ENCODE results near the gene SOAT2.
"Not testable (repeated sequence)": the region's sequence is repeated elsewhere in the genome, so short reads cannot be mapped to it uniquely, and the experiment has no call there.

SOAT2 gene

DNA sequence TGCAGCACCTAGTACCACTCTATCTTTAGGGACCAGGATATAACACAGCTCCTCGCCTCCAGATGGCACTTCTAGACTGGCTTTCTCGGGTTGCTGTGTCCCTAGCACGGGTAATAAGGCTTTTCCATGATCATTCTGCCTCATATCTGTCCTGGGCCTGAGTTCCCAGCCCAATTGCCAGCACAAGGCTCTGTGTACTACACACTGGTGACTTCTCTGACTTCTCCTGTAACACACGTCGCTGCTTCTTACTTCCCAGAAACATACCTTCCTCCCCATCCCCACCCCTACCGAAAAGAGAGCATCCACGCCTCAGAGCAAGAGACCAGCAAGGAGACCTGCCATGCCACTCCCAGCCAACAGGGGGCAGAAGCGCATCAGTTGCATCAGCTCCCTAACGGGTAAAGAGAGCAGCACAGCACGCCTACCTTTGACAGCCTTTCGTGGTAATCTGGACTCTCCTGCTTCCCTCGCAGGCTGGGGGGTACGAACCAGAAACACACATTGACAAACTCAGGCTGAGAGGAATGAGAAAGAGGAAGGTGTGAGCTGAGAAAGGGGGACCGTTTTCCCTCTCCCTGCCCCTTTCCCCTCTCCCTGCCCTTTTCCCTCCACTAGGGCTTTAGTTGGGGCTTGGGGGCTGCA, 56.0 kb downstream of the SOAT2 start:
- no peaks in the 10 kb centered on the region for H3K9me3 ChIP-seq (ENCODE audit: control insufficient read depth, low read length)
- H3K4me3 ChIP-seq (ENCODE audit: low read length): no peak overlapping the region
- no peak overlapping the region for H3K9ac ChIP-seq (ENCODE audit: low read length)
- no peaks in the 10 kb centered on the region for H3K36me3 ChIP-seq (ENCODE audit: control insufficient read depth, insufficient read depth, low read length)
- H3K27me3 ChIP-seq (ENCODE audit: control insufficient read depth, insufficient read depth, low read length): no peaks in the 10 kb centered on the region
- H3K4me1 ChIP-seq (ENCODE audit: control insufficient read depth, insufficient read depth, low read length): no peaks in the 10 kb centered on the region

DNA sequence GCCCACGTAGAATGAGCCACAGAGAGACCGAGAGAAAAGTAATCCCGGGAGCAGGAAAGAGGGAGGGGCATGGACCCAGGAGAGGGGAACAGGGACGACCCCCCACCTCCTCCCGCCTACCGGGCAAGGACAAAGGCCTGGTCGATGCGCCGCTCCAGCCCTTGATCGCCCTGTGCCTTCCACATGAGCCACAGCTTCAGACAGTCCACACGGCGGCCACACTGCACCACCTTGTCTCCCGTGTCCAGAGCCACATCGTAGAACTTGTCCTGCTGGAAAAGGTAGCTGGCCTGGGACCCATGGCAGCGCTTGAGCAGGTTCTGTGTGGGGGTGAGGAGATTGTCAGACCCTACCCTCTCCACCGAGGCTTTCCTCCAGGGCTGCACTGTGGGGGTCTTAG, 56.7 kb downstream of the SOAT2 start:
- no peaks in the 10 kb centered on the region for H3K4me1 ChIP-seq (ENCODE audit: control insufficient read depth, insufficient read depth, low read length)

GRCh38 chr12:53160673-53161072, 57.4 kb downstream of the SOAT2 start:
- Histone ChIP-seq H3K4me3 (ENCODE audit: low read length) (no peak overlapping the region), H3K9me3 (ENCODE audit: control insufficient read depth, low read length) (no peaks in the 10 kb centered on the region), H3K9ac (ENCODE audit: low read length) (no peak overlapping the region), H3K4me1 (ENCODE audit: control insufficient read depth, insufficient read depth, low read length) (no peaks in the 10 kb centered on the region), H3K27me3 (ENCODE audit: control insufficient read depth, insufficient read depth, low read length) (no peaks in the 10 kb centered on the region), H3K36me3 (ENCODE audit: control insufficient read depth, insufficient read depth, low read length) (no peaks in the 10 kb centered on the region)

More for the DNA sequence above, 56.7 kb downstream of the SOAT2 start:
- Histone ChIP-seq H3K9me3 (ENCODE audit: control insufficient read depth, low read length) (no peaks in the 10 kb centered on the region), H3K4me3 (ENCODE audit: low read length) (no peak overlapping the region), H3K36me3 (ENCODE audit: control insufficient read depth, insufficient read depth, low read length) (no peaks in the 10 kb centered on the region), H3K9ac (ENCODE audit: low read length) (no peak overlapping the region), H3K27me3 (ENCODE audit: control insufficient read depth, insufficient read depth, low read length) (no peaks in the 10 kb centered on the region)

GRCh38 chr12:53161119-53161911, 58.0 kb downstream of the SOAT2 start:
- no peaks in the 10 kb centered on the region for H3K9me3 ChIP-seq (ENCODE audit: control insufficient read depth, low read length)
- H3K27me3 ChIP-seq (ENCODE audit: control insufficient read depth, insufficient read depth, low read length): no peaks in the 10 kb centered on the region
- no peaks in the 10 kb centered on the region for H3K4me1 ChIP-seq (ENCODE audit: control insufficient read depth, insufficient read depth, low read length)
- H3K9ac ChIP-seq (ENCODE audit: low read length): no peak overlapping the region
- no peaks in the 10 kb centered on the region for H3K36me3 ChIP-seq (ENCODE audit: control insufficient read depth, insufficient read depth, low read length)
- H3K4me3 ChIP-seq (ENCODE audit: low read length): no peak overlapping the region

GRCh38 chr12:53163008-53163407, 59.7 kb downstream of the SOAT2 start:
- not testable (repeated sequence) for H3K4me1 ChIP-seq (ENCODE audit: control insufficient read depth, insufficient read depth, low read length); H3K9ac ChIP-seq (ENCODE audit: low read length); H3K27me3 ChIP-seq (ENCODE audit: control insufficient read depth, insufficient read depth, low read length); H3K4me3 ChIP-seq (ENCODE audit: low read length); H3K36me3 ChIP-seq (ENCODE audit: control insufficient read depth, insufficient read depth, low read length); H3K9me3 ChIP-seq (ENCODE audit: control insufficient read depth, low read length)

DNA sequence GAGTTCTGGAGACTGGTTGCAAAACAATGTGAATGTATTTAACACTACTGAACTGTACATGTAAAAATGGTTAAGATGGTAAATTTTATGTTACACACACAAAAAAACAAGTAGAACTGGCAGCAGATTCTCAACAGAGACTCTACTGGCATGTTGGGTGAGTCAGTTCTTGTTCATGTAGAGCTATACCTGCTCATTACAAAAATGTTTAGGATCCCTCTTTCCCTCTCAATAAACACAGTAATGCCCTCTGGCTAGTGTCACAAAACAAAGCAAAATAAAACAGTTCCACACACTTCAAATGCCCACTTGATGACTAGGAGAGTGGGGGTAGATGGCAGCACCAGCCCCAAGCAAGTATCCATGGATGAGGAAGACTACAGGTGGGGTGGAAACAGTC, 63.6 kb downstream of the SOAT2 start:
- H3K9me3 ChIP-seq (ENCODE audit: control insufficient read depth, low read length): no peaks in the 10 kb centered on the region
- no peak overlapping the region for H3K4me3 ChIP-seq (ENCODE audit: low read length)
- no peak overlapping the region for H3K9ac ChIP-seq (ENCODE audit: low read length)
- no peaks in the 10 kb centered on the region for H3K36me3 ChIP-seq (ENCODE audit: control insufficient read depth, insufficient read depth, low read length)
- H3K27me3 ChIP-seq (ENCODE audit: control insufficient read depth, insufficient read depth, low read length): no peaks in the 10 kb centered on the region
- H3K4me1 ChIP-seq (ENCODE audit: control insufficient read depth, insufficient read depth, low read length): no peaks in the 10 kb centered on the region

GRCh38 chr12:53169644-53170043, 66.4 kb downstream of the SOAT2 start:
- Histone ChIP-seq H3K4me1 (ENCODE audit: control insufficient read depth, insufficient read depth, low read length) (peaks cover under 1% of the 10 kb centered on the region), H3K27me3 (ENCODE audit: control insufficient read depth, insufficient read depth, low read length) (no peaks in the 10 kb centered on the region), H3K9me3 (ENCODE audit: control insufficient read depth, low read length) (no peaks in the 10 kb centered on the region), H3K4me3 (ENCODE audit: low read length) (no peak overlapping the region), H3K36me3 (ENCODE audit: control insufficient read depth, insufficient read depth, low read length) (no peaks in the 10 kb centered on the region), H3K9ac (ENCODE audit: low read length) (no peak overlapping the region)

DNA sequence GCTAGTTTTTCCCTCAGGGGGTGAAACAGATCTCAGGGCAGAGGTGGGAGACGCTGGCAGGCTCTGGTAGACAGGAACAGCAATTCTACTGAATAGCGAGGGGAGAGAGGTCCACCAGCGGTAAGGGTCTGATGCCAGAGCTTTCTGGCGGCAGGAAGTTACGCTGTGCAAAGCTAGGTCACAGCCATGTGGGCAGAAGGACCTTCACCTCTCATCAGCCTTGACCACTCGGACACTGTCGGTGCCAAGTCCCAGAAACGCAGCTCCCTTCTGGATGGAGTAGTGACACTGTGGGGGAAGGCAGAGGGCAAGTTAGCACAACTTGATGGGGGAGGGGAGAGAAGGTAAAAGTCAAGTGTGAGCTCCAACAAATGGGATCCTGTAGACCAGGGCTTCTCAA, 66.9 kb downstream of the SOAT2 start:
- no peaks in the 10 kb centered on the region for H3K36me3 ChIP-seq (ENCODE audit: control insufficient read depth, insufficient read depth, low read length)

DNA sequence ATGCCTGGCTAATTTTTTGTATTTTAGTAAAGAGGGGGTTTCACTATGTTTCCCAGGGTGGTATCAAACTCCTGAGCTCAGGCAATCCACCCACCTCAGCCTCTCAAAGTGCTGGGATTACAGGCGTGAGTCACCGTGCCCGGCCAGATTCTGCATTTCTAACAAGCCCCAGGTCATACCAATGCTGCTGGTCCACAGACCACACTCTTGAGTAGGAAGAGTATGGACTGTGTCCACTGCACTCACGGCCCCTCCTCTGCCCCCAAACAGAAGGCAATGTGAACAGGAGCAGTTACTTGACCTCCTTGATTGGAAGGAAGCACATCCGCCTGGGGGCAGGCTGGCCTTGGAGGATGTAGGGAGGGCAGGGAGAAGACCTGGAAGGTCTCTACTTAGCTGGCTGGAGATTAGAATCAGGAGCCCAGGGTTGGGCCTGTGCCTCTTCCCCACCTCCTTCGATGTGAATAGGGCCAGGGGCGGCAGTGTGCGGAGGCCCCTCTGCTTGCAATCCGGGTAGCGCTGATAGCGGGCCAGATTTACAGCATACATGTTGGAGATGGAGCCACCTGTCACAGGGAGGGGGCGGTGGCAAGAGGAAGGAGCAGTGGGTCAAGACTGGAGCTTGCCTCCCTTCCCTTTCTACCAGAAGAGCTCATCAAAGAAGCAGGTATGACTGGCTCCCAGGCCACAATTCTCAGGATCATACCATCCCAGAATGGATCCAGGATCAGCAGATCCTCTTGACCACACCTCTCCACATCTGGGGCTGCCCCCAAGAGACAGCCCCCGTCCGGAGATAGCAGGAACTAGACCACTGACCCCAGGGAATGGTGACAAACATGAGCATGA, 67.8 kb downstream of the SOAT2 start:
- Histone ChIP-seq H3K9ac (ENCODE audit: low read length) (no peak overlapping the region), H3K27me3 (ENCODE audit: control insufficient read depth, insufficient read depth, low read length) (no peaks in the 10 kb centered on the region), H3K4me3 (ENCODE audit: low read length) (no peak overlapping the region), H3K9me3 (ENCODE audit: control insufficient read depth, low read length) (no peaks in the 10 kb centered on the region), H3K4me1 (ENCODE audit: control insufficient read depth, insufficient read depth, low read length) (peaks cover 15% of the 10 kb centered on the region), H3K36me3 (ENCODE audit: control insufficient read depth, insufficient read depth, low read length) (no peaks in the 10 kb centered on the region)

More for the DNA sequence above, 66.9 kb downstream of the SOAT2 start:
- no peak overlapping the region for H3K4me3 ChIP-seq (ENCODE audit: low read length)
- no peak overlapping the region for H3K9ac ChIP-seq (ENCODE audit: low read length)
- no peaks in the 10 kb centered on the region for H3K27me3 ChIP-seq (ENCODE audit: control insufficient read depth, insufficient read depth, low read length)
- peaks cover 6% of the 10 kb centered on the region for H3K4me1 ChIP-seq (ENCODE audit: control insufficient read depth, insufficient read depth, low read length)
- H3K9me3 ChIP-seq (ENCODE audit: control insufficient read depth, low read length): no peaks in the 10 kb centered on the region

DNA sequence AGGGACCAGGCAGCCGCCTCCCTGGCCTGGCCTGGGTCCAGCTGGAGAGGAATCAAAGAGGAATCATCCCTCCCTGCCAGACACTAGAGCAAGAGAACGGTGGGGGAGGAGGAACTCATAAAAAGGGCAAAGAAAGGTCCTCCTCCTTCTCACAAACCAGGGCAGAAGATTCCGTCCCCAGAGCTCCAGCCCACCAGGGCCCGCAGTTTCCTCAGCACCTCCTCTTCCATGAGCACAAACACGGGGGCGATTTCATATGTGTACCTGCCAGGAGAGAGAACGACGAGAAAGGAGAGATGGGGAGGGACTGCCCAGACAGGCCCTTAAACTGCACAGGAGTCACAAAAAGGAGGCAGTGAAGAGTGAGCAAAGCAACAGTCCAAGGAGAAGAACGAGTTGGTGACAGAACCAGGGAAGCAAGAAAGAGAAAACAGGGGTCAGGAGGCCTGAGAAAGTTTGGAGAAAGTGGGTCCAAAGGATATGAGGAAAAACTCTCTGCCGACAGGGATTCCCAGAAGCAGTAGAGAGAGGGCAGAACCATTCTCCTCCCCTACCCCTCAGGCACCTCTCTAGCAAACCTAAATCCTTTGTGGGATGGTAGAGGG, 68.5 kb downstream of the SOAT2 start:
- Histone ChIP-seq H3K9me3 (ENCODE audit: control insufficient read depth, low read length) (no peaks in the 10 kb centered on the region), H3K36me3 (ENCODE audit: control insufficient read depth, insufficient read depth, low read length) (no peaks in the 10 kb centered on the region), H3K4me1 (ENCODE audit: control insufficient read depth, insufficient read depth, low read length) (peaks cover 15% of the 10 kb centered on the region), H3K9ac (ENCODE audit: low read length) (no peak overlapping the region), H3K4me3 (ENCODE audit: low read length) (no peak overlapping the region), H3K27me3 (ENCODE audit: control insufficient read depth, insufficient read depth, low read length) (no peaks in the 10 kb centered on the region)

GRCh38 chr12:53172352-53172751, 69.1 kb downstream of the SOAT2 start:
- Histone ChIP-seq H3K9ac (ENCODE audit: low read length) (no peak overlapping the region), H3K36me3 (ENCODE audit: control insufficient read depth, insufficient read depth, low read length) (no peaks in the 10 kb centered on the region)

More at GRCh38 chr12:53172352-53172751, 69.1 kb downstream of the SOAT2 start:
- Histone ChIP-seq H3K9me3 (ENCODE audit: control insufficient read depth, low read length) (no peaks in the 10 kb centered on the region), H3K27me3 (ENCODE audit: control insufficient read depth, insufficient read depth, low read length) (no peaks in the 10 kb centered on the region), H3K4me1 (ENCODE audit: control insufficient read depth, insufficient read depth, low read length) (peaks cover 15% of the 10 kb centered on the region), H3K4me3 (ENCODE audit: low read length) (no peak overlapping the region)
